Kidney (tissue), 14 donors: ENCODE measurements around the gene TBK1. TPM values are rescaled to one million over a fixed set of nuclear protein-coding genes. Genes with fewer than 3 reads are reported as not detected.
"Not testable (repeated sequence)": the region's sequence is repeated elsewhere in the genome, so short reads cannot be mapped to it uniquely, and the experiment has no call there.

ENCODE experiments used
- DNase-seq, 5 donors: peaks; one replicate each; pipeline ENCODE4 v3.0.0-alpha.2; 2013 to 2020
- FAIRE-seq: peaks from 2 replicates; lab custom pipeline; 2012; peaks lifted over from hg19 to GRCh38; lab: Jason Lieb, UNC
- H3K27ac ChIP-seq, 2 donors: one replicate each; pipeline ENCODE4 v1.7.0; 2013; ENCODE audit warnings: low read depth in 2 of 2, low read length in 2 of 2, inconsistent platforms in 1 of 2
- H3K27me3 ChIP-seq: one replicate; pipeline ENCODE4 v1.7.1; 2013; ENCODE audit warnings: low read length, inconsistent platforms; ENCODE audit not compliant: control insufficient read depth, insufficient read depth
- H3K36me3 ChIP-seq, 3 donors: one replicate each; pipeline versions ENCODE4 v1.7.0 to v1.7.1; 2013; ENCODE audit warnings: low read length in 3 of 3, control low read depth in 1 of 3, inconsistent platforms in 1 of 3; ENCODE audit not compliant: insufficient read depth in 3 of 3, control insufficient read depth in 2 of 3
- H3K4me1 ChIP-seq, 3 donors: one replicate each; pipeline versions ENCODE4 v1.7.0 to v1.7.1; 2013; ENCODE audit warnings: low read length in 3 of 3, inconsistent platforms in 1 of 3, low read depth in 1 of 3; ENCODE audit not compliant: control insufficient read depth in 2 of 3, insufficient read depth in 2 of 3
- H3K4me3 ChIP-seq, 3 donors: one replicate each; pipeline versions ENCODE4 v1.7.0 to v1.8.1; 2013; ENCODE audit warnings: low read length in 3 of 3, control low read depth in 1 of 3, inconsistent platforms in 1 of 3
- H3K9ac ChIP-seq, 3 donors: one replicate each; pipeline versions ENCODE4 v1.7.0 to v1.7.1; 2013; ENCODE audit warnings: low read length in 3 of 3, control low read depth in 1 of 3, inconsistent platforms in 1 of 3
- H3K9me3 ChIP-seq, 3 donors: one replicate each; pipeline versions ENCODE4 v1.7.0 to v1.7.1; 2013; ENCODE audit warnings: low read length in 3 of 3, control low read depth in 1 of 3, inconsistent platforms in 1 of 3; ENCODE audit not compliant: control insufficient read depth in 2 of 3, insufficient read depth in 1 of 3
- CTCF ChIP-seq: IDR thresholded peaks from 3 replicates; pipeline ENCODE4 v1.5.1; 2012; ENCODE audit warnings: mild to moderate bottlenecking, moderate library complexity, borderline replicate concordance; ENCODE audit not compliant: insufficient read depth; ENCODE audit errors: extremely low read depth
- intact Hi-C: fragments of 100-400 bp; cut with DNase I; formaldehyde crosslinking; loops from one replicate; pipeline ENCODE4 v1.11.1; 2022
- polyA plus RNA-seq: library from polyadenylated mRNA; stranded (reverse); fragments of 350-450 nt; fragmentation: Illumina TruSeq; extraction: RNeasy Lipid Tissue Mini Kit (QIAGEN cat#74804); gene quantifications from one replicate; pipeline ENCODE4 v1.2.3, GENCODE V29; 2014; ENCODE audit warnings: low read depth, low replicate concordance; ENCODE audit not compliant: insufficient read depth
- total RNA-seq: library from RNA; stranded (reverse); fragmentation: NEBNext Ultra II Directional; extraction: Animal tissue kit (Norgen Biotek cat#: 25700); gene quantifications from one replicate; pipeline ENCODE4 v1.2.1, GENCODE V29; 2021
- donor health status: control.
- donor health status: control.
- donor health status: control.
- donor health status: control.
- donor health status: control.
- donor health status: DM: yes; HTN: yes; CAD: no.
- donor health status: Normal renal cell carcinoma (clear cell type).

TBK1 gene
- total and polyA plus RNA-seq, 2 donors from 2014 or later, result 9.7 to 21.7 TPM

- FAIRE-seq, result no peak
- H3K4me3 ChIP-seq, result no peak overlapping the region
- intact Hi-C loops, result no loop called here
- TF ChIP-seq CTCF, result no peak
- no peaks in the 10 kb centered on the region for H3K4me1 ChIP-seq
- H3K36me3 ChIP-seq, result no peaks in the 10 kb centered on the region
- H3K9me3 ChIP-seq, result no peaks in the 10 kb centered on the region
- DNase-seq, result no peak
- no peaks in the 10 kb centered on the region for H3K27me3 ChIP-seq
- H3K27ac ChIP-seq, result no peak overlapping the region
- no peak overlapping the region for H3K9ac ChIP-seq
These were observed 70.4 kb downstream of the TBK1 start for GRCh38 chr12:64522316-64522715.

DNA sequence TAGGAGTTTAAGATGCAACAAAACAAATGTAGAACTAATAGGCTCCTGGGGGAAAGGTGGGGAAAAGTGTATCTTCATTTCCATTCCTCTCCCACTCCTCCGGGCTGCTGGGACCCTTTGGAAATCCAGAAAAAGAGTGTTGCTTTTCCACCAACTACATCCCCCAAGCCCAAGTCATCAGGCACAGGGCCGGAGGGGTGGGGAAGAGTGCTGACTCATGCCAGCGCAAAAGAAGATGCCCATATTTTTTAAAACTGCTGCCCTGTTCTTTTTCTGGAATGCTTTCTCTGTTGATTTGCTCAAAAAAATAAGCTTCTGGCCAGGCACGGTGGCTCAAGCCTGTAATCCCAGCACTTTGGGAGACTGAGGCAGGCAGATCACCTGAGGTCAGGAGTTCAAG lies 70.9 kb downstream of the TBK1 start:
- Histone ChIP-seq H3K9ac (no peak overlapping the region), H3K9me3 (no peaks in the 10 kb centered on the region), H3K4me1 (no peaks in the 10 kb centered on the region), H3K4me3 (no peak overlapping the region), H3K36me3 (no peaks in the 10 kb centered on the region), H3K27ac (no peak overlapping the region), H3K27me3 (no peaks in the 10 kb centered on the region)
- TF ChIP-seq CTCF, result no peak
- DNase-seq (no peak), FAIRE-seq (no peak)
- intact Hi-C loops, result no loop called here

DNA sequence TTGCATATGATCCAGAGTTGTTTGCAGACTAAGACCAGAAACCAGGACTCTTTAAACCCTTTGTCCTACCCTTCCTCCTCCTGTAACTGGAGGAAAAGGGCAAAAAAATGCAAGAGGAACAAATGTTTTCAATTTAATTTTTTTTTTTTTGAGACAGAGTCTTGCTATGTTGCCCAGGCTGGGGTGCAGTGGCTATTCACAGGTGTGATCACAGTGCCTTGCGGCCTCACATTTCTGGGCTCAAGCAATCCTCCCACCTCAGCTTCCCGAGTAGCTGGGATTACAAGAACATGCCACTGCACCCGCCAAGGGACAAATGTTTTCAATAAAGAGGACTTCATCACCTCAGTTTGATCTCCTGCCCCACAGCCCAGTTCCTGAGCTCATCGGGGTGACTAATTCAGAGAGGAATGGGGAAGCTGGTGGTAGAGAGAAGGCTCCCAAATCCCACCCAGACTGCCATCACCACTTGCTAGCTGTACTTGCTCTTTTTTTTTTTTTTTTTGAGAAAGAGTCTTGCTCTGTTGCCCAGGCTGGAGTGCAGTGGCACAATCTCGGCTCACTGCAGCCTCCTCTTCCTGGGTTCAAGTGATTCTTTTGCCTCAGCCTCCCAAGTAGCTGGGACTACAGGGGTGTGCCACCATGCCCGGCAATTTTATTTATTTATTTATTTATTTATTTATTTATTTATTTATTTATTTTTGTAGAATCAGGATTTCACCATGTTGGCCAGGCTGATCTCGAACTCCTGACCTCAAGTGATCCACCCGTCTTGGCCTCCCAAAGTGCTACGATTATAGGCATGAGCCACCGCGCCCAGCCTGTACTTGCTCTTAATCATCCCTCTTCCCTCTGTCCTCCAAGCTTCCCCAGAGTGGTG lies 71.9 kb downstream of the TBK1 start:
- H3K9me3 ChIP-seq, intact Hi-C loops, H3K9ac ChIP-seq, DNase-seq, H3K4me3 ChIP-seq, FAIRE-seq, H3K4me1 ChIP-seq, H3K27ac ChIP-seq, H3K36me3 ChIP-seq, H3K27me3 ChIP-seq: not testable (repeated sequence)

- Histone ChIP-seq H3K4me3 (no peak overlapping the region), H3K9ac (no peak overlapping the region), H3K27ac (no peak overlapping the region), H3K27me3 (no peaks in the 10 kb centered on the region), H3K36me3 (no peaks in the 10 kb centered on the region), H3K9me3 (no peaks in the 10 kb centered on the region), H3K4me1 (no peaks in the 10 kb centered on the region)
- intact Hi-C loops, result no loop called here
- DNase-seq (no peak), FAIRE-seq (no peak)
- TF ChIP-seq CTCF, result no peak
These were observed 73.7 kb downstream of the TBK1 start for GRCh38 chr12:64525461-64526160.
